GM21390 (cell line): Measurements from ENCODE around the gene PTPRD.

Source experiments
- ATAC-seq: cut with Tn5 transposase; IDR thresholded peaks from one replicate; pipeline ENCODE4 v1.9.1; 2021; ENCODE audit not compliant: unreplicated experiment

Gene PTPRD

GRCh38 chr9:10612641-10613398 is at the start of gene PTPRD:
Gene PTPRD, minus strand, starts transcription at chr9:10613002.
- ATAC-seq = peak; percentile 94

GRCh38 chr9:10661994-10662393 is 49.2 kb upstream of the PTPRD start:
- no peak for ATAC-seq

GRCh38 chr9:10661376-10661775 is 48.6 kb upstream of the PTPRD start:
- ATAC-seq = no peak

- ATAC-seq = no peak
Observed at GRCh38 chr9:10651012-10651411, 38.2 kb upstream of the PTPRD start.

- no peak for ATAC-seq
Observed at GRCh38 chr9:10649076-10649475, 36.3 kb upstream of the PTPRD start.

- ATAC-seq = no peak
Observed at GRCh38 chr9:10633785-10634184, 21.0 kb upstream of the PTPRD start.

GRCh38 chr9:10614196-10614800 is 1.5 kb upstream of the PTPRD start:
- ATAC-seq = no peak

- ATAC-seq = peak; percentile 1
Observed at GRCh38 chr9:10613419-10613818, 617 bp upstream of the PTPRD start.

GRCh38 chr9:10605388-10605787 is 7.4 kb downstream of the PTPRD start:
- no peak for ATAC-seq

GRCh38 chr9:10604927-10605326 is 7.9 kb downstream of the PTPRD start:
- no peak for ATAC-seq

GRCh38 chr9:10597801-10598200 is 15.0 kb downstream of the PTPRD start:
- no peak for ATAC-seq

GRCh38 chr9:10594482-10594881 is 18.3 kb downstream of the PTPRD start:
- no peak for ATAC-seq

- ATAC-seq = no peak
Observed at GRCh38 chr9:10586407-10586806, 26.4 kb downstream of the PTPRD start.

GRCh38 chr9:10571699-10572098 is 41.1 kb downstream of the PTPRD start:
- no peak for ATAC-seq

GRCh38 chr9:10566848-10567247 is 46.0 kb downstream of the PTPRD start:
- no peak for ATAC-seq

- ATAC-seq = no peak
Observed at GRCh38 chr9:10562581-10563343, 50.0 kb downstream of the PTPRD start.

GRCh38 chr9:10548348-10548747 is 64.5 kb downstream of the PTPRD start:
- ATAC-seq = no peak

- ATAC-seq = no peak
Observed at GRCh38 chr9:10538073-10538472, 74.7 kb downstream of the PTPRD start.

GRCh38 chr9:10534850-10535249 is 78.0 kb downstream of the PTPRD start:
- no peak for ATAC-seq

- ATAC-seq = no peak
Observed at GRCh38 chr9:10525972-10526371, 86.8 kb downstream of the PTPRD start.

GRCh38 chr9:10523164-10523563 is 89.6 kb downstream of the PTPRD start:
- ATAC-seq = no peak

GRCh38 chr9:10512144-10512543 is 100.7 kb downstream of the PTPRD start:
- no peak for ATAC-seq
